K562 (cell line): ENCODE data around the gene RABGAP1L. TPM values are rescaled to one million over a fixed set of nuclear protein-coding genes. Genes with fewer than 3 reads are reported as not detected.

ENCODE experiments used
- ATAC-seq: fragments of 200-7000 bp; cut with Tn5 transposase; 3 replicates; pipeline ENCODE4 v1.9.1; 2020; ENCODE audit warnings: moderate library complexity
- BruUV-seq: library from RNA; stranded (reverse); fragments of 400-500 nt; replicated peaks from 2 replicates; lab custom pipeline; 2021; lab: Mats Ljungman, UMichigan
- CTCF ChIA-PET: fragments of 300-600 bp; formaldehyde crosslinking; extraction: SDS; loops from one replicate; lab custom pipeline; 2021; ENCODE audit warnings: low intra/inter-chr PET ratio; lab: Yijun Ruan, JAX
- POLR2A ChIA-PET: fragments of 300-600, 350-650 bp; sonication (Branson Sonifier 250); formaldehyde crosslinking; extraction: SDS; loops from one replicate; lab custom pipeline; 2021; ENCODE audit warnings: antibody characterized with exemption, inconsistent platforms; lab: Yijun Ruan, JAX
- DNase-seq, 4 experiments: peaks; one replicate each; pipeline versions ENCODE4 v3.0.0 to v3.0.0-alpha.2; 2011 to 2018; ENCODE audit warnings: low spot score in 3 of 4, mixed read lengths in 3 of 4; ENCODE audit errors: extremely low read depth in 1 of 4
- FAIRE-seq: peaks from 2 replicates; lab custom pipeline; 2011; peaks lifted over from hg19 to GRCh38; lab: Jason Lieb, UNC
- H2AFZ ChIP-seq: 2 replicates; pipeline ENCODE4 v1.6.0; 2011; ENCODE audit warnings: low read depth, low read length, control low read depth, inconsistent platforms
- H3K27ac ChIP-seq: fragments of 200-600 bp; 3 replicates; pipeline ENCODE4 v1.8.0; 2011; ENCODE audit warnings: low read depth, mild to moderate bottlenecking, control low read depth, inconsistent platforms, low read length, moderate library complexity, mixed read lengths; ENCODE audit errors: extremely low read depth
- H3K27me3 ChIP-seq, 2 experiments: fragments of 300-600 bp in 1 of 2; 2 replicates in 1 of 2; 3 replicates in 1 of 2; pipeline versions ENCODE4 v1.6.0 to v1.8.0; 2011; ENCODE audit warnings: inconsistent platforms in 2 of 2, low read length in 2 of 2, mild to moderate bottlenecking in 1 of 2, mixed read lengths in 1 of 2, moderate library complexity in 1 of 2; ENCODE audit not compliant: control insufficient read depth in 2 of 2, insufficient read depth in 2 of 2
- H3K36me3 ChIP-seq: fragments of 300-600 bp; 3 replicates; pipeline ENCODE4 v1.8.0; 2011; ENCODE audit warnings: mild to moderate bottlenecking, low read length, inconsistent platforms; ENCODE audit not compliant: control insufficient read depth, insufficient read depth
- H3K4me1 ChIP-seq, 2 experiments: fragments of 200-600 bp in 1 of 2; replicated peaks in 1 of 2; 2 replicates in 1 of 2; 3 replicates in 1 of 2; pipeline versions ENCODE4 v1.5.1 to v1.8.0; 2011; ENCODE audit warnings: inconsistent platforms in 2 of 2, low read length in 2 of 2, mild to moderate bottlenecking in 1 of 2, mixed read lengths in 1 of 2, moderate library complexity in 1 of 2; ENCODE audit not compliant: control insufficient read depth in 2 of 2, insufficient read depth in 2 of 2
- H3K4me2 ChIP-seq: 2 replicates; pipeline ENCODE4 v1.6.1; 2011; ENCODE audit warnings: low read length, control low read depth, inconsistent platforms, mixed read lengths; ENCODE audit not compliant: insufficient read depth
- H3K4me3 ChIP-seq: fragments of 200-600 bp; sonication (generic), shearing (Covaris generic); 2 replicates; pipeline ENCODE4 v1.5.1; 2016; ENCODE audit warnings: control low read depth, inconsistent platforms
- H3K79me2 ChIP-seq: fragments of 200-600 bp; 3 replicates; pipeline ENCODE4 v1.8.0; 2011; ENCODE audit warnings: low read length, inconsistent platforms; ENCODE audit not compliant: control insufficient read depth, insufficient read depth
- H3K9ac ChIP-seq, 2 experiments: 2 replicates each; pipeline versions ENCODE4 v1.6.0 to v1.6.1; 2011; ENCODE audit warnings: low read depth in 2 of 2, low read length in 2 of 2, control low read depth in 1 of 2, inconsistent platforms in 1 of 2, mild to moderate bottlenecking in 1 of 2, mixed read lengths in 1 of 2; ENCODE audit not compliant: insufficient read depth in 1 of 2
- H3K9me1 ChIP-seq: one replicate; pipeline ENCODE4 v1.6.0; 2011; ENCODE audit warnings: inconsistent platforms, mild to moderate bottlenecking, low read length, moderate library complexity; ENCODE audit not compliant: control insufficient read depth, insufficient read depth
- H3K9me3 ChIP-seq: replicated peaks from 2 replicates; pipeline ENCODE4 v1.5.1; 2011; ENCODE audit warnings: low read depth, low read length, inconsistent platforms; ENCODE audit not compliant: control insufficient read depth, insufficient read depth
- H4K20me1 ChIP-seq: replicated peaks from 2 replicates; pipeline ENCODE4 v1.6.1; 2011; ENCODE audit warnings: low read length, inconsistent platforms, mixed read lengths; ENCODE audit not compliant: control insufficient read depth, insufficient read depth
- CAMTA2 ChIP-seq: fragments of 250-450 bp; sonication (Bioruptor Pico); conservative IDR thresholded peaks from 2 replicates; pipeline ENCODE4 v1.5.1; 2022
- CREB1 ChIP-seq, 2 experiments: sonication (generic) in 1 of 2; formaldehyde crosslinking in 1 of 2; IDR thresholded peaks; 2 replicates each; pipeline versions ENCODE4 v1.6.1 to v1.8.0; 2012 to 2022; ENCODE audit warnings: inconsistent platforms in 1 of 2, mild to moderate bottlenecking in 1 of 2, missing genetic modification reagents in 1 of 2, moderate library complexity in 1 of 2
- DNMT1 ChIP-seq: fragments of 450-650 bp; IDR thresholded peaks from 2 replicates; pipeline ENCODE4 v1.6.1; 2016; ENCODE audit warnings: antibody characterized with exemption, mild to moderate bottlenecking
- ETS1 ChIP-seq: conservative IDR thresholded peaks from 2 replicates; pipeline ENCODE4 v1.6.1; 2011; ENCODE audit warnings: low read depth, mild to moderate bottlenecking, low read length; ENCODE audit not compliant: control insufficient read depth
- RFX7 ChIP-seq: fragments of 250-450 bp; sonication (Bioruptor Pico); IDR thresholded peaks from 2 replicates; pipeline ENCODE4 v1.5.1; 2021; ENCODE audit warnings: mild to moderate bottlenecking
- SIRT6 ChIP-seq: IDR thresholded peaks from one replicate; pipeline ENCODE4 v1.6.1; 2012; ENCODE audit warnings: low read depth, mild to moderate bottlenecking, control low read depth, inconsistent platforms, low read length, moderate library complexity
- WGBS: fragments of 100-300 bp; shearing (Covaris generic); methylation state at CpG from one replicate; pipeline ENCODE4 v1.1.6; 2016; ENCODE audit warnings: low coverage, mixed read lengths; ENCODE audit not compliant: insufficient coverage; ENCODE audit errors: missing lambda C conversion rate; 5-methylcytosine and 5-hydroxymethylcytosine counted together
- in situ Hi-C: fragments of 300-500 bp; cut with MboI; formaldehyde crosslinking; loops from 4 replicates; pipeline ENCODE4 v1.15.0; 2018; ENCODE audit warnings: inconsistent platforms, mixed read lengths
- intact Hi-C: fragments of 100-400 bp; cut with micrococcal nuclease; formaldehyde crosslinking; loops from 2 replicates; pipeline ENCODE4 v1.14.2; 2022
- polyA plus RNA-seq, 8 experiments: library from polyadenylated mRNA; depleted of rRNA in 4 of 8; stranded (reverse) in 5 of 8; unstranded in 3 of 8; fragments of >200 nt; fragmentation: Nextera tagmentation in 2 of 8; fragmentation: Illumina TruSeq in 1 of 8; extraction: Ambion mirVana in 2 of 8; extraction: Trizol in 1 of 8; gene quantifications; 2 replicates each; pipeline versions ENCODE4 v1.2.1 to v1.2.3, GENCODE V29; 2011 to 2014; ENCODE audit warnings: inconsistent platforms in 1 of 8, missing spikeins in 1 of 8
- total RNA-seq, 7 experiments: library from RNA; depleted of rRNA in 6 of 7; stranded (reverse); fragments of >200 nt in 6 of 7; fragmentation: Illumina TruSeq in 2 of 7; extraction: Trizol in 2 of 7; gene quantifications; 2 replicates each; pipeline versions ENCODE4 v1.2.1 to v1.2.3, GENCODE V29; 2011 to 2021; ENCODE audit warnings: low replicate concordance in 1 of 7
- TF ChIP-seq, protein P1 (sequence below): sonication (generic); formaldehyde crosslinking; IDR thresholded peaks from 2 replicates; pipeline ENCODE4 v1.8.0; 2023; ENCODE audit warnings: mild to moderate bottlenecking, missing genetic modification reagents

RABGAP1L gene
- total and polyA plus RNA-seq, 9 of the 15 experiments (the other 6 are each of a cell fraction or from before 2014, with no cell fraction given), result 16.5 to 44.9 (median 26.7) TPM

DNA sequence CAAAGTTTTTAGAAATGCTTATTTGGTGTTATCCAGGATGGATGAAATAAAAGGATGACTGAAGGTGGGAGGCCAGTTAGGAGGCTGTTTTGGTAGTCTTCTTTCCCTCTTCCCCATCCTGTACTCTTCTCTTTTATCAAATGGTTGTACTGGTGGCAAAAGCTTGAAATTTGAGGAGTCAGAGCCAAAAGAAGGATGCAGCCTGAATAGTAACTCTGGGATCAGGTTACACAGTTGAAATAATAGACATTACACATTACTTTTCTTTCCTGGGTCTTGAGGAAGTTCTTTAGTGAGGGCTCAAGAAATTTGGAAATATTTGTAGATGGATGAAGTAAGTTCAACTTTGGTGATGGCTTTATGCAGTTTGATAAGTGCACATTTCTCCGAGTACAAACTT, 397.1 kb downstream of the RABGAP1L start:
- Histone ChIP-seq H3K4me2 (no peak overlapping the region), H3K79me2 (no peaks in the 10 kb centered on the region), H3K9me1 (no peaks in the 10 kb centered on the region), H3K27me3 (no peaks in the 10 kb centered on the region), H3K4me3 (no peak overlapping the region), H4K20me1 (no peaks in the 10 kb centered on the region)
- ATAC-seq, result no peak
- in situ Hi-C loops (no loop called here), intact Hi-C loops (no loop called here)
- FAIRE-seq, result no peak
- 39% methylated on average over 1 of the region's 1 CpG for WGBS
- no TSS peak for BruUV-seq
- CTCF ChIA-PET, result no interaction called here
- no peak for DNase-seq
- no peak for TF ChIP-seq CAMTA2 (CRISPR knock-in tag)
- TF ChIP-seq, all 486 proteins: peak for 0
- Histone ChIP-seq H3K36me3 (no peaks in the 10 kb centered on the region), H3K27ac (no peak overlapping the region), H2AFZ (no peak overlapping the region), H3K9me3 (no peaks in the 10 kb centered on the region), H3K9ac (no peak overlapping the region), H3K4me1 (no peaks in the 10 kb centered on the region)
- POLR2A ChIA-PET, result interaction anchor here (0.7 to 1.2 kb wide), 2 partner anchors 9 to 50 kb away, joined by 3 read pairs; no protein-coding TSS in a partner anchor

DNA sequence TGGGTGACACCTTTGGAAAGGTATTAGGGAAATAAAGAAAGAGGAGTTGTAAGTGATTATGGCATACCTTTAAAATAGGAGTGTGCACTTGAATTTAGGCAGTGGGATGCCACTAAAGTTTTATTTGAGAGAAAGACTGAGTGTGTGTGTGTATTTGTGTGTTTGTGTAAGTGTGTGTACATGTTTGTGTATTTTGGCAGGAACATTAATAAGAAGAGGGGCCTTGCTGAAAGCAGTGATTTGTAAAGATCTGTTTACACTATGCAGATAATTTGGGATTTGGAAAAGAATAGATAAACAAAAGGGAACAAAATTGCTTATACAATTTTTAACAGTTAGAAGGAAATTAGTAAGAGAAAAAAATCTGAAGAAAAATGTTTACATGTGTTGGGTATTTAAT, 409.2 kb downstream of the RABGAP1L start:
- Histone ChIP-seq H3K36me3 (no peaks in the 10 kb centered on the region), H3K79me2 (no peaks in the 10 kb centered on the region), H3K4me3 (no peak overlapping the region), H3K4me1 (no peaks in the 10 kb centered on the region), H3K27me3 (no peaks in the 10 kb centered on the region), H3K9me1 (no peaks in the 10 kb centered on the region)
- in situ Hi-C loops, result no loop called here
- no TSS peak for BruUV-seq
- intact Hi-C loops, result no loop called here
- no peak for DNase-seq
- TF ChIP-seq ETS1 (no peak), SIRT6 (no peak), DNMT1 (no peak), RFX7 (CRISPR knock-in tag) (no peak), CREB1 (IDR thresholded peaks at IDR 0.05) (no peak), CREB1 (CRISPR knock-in tag; IDR thresholded peaks at IDR 0.05) (no peak)
- TF ChIP-seq, protein P1, sequence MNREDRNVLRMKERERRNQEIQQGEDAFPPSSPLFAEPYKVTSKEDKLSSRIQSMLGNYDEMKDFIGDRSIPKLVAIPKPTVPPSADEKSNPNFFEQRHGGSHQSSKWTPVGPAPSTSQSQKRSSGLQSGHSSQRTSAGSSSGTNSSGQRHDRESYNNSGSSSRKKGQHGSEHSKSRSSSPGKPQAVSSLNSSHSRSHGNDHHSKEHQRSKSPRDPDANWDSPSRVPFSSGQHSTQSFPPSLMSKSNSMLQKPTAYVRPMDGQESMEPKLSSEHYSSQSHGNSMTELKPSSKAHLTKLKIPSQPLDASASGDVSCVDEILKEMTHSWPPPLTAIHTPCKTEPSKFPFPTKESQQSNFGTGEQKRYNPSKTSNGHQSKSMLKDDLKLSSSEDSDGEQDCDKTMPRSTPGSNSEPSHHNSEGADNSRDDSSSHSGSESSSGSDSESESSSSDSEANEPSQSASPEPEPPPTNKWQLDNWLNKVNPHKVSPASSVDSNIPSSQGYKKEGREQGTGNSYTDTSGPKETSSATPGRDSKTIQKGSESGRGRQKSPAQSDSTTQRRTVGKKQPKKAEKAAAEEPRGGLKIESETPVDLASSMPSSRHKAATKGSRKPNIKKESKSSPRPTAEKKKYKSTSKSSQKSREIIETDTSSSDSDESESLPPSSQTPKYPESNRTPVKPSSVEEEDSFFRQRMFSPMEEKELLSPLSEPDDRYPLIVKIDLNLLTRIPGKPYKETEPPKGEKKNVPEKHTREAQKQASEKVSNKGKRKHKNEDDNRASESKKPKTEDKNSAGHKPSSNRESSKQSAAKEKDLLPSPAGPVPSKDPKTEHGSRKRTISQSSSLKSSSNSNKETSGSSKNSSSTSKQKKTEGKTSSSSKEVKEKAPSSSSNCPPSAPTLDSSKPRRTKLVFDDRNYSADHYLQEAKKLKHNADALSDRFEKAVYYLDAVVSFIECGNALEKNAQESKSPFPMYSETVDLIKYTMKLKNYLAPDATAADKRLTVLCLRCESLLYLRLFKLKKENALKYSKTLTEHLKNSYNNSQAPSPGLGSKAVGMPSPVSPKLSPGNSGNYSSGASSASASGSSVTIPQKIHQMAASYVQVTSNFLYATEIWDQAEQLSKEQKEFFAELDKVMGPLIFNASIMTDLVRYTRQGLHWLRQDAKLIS (CRISPR knock-in tag), result no peak
- TF ChIP-seq, all 486 proteins: peak for 0
- CTCF ChIA-PET, result no interaction called here
- ATAC-seq, result no peak
- H4K20me1 ChIP-seq, result no peaks in the 10 kb centered on the region
- FAIRE-seq, result no peak
- no peak overlapping the region for H3K4me2 ChIP-seq
- H2AFZ ChIP-seq, result no peak overlapping the region
- H3K9ac ChIP-seq, result no peak overlapping the region
- POLR2A ChIA-PET, result interaction anchor here (0.6 kb wide), 1 partner anchor 37 kb away, joined by 3 read pairs; no protein-coding TSS in a partner anchor
- H3K27ac ChIP-seq, result no peak overlapping the region
- H3K9me3 ChIP-seq, result no peaks in the 10 kb centered on the region
